Ovary (tissue), 9 donors: ENCODE data around the gene MARK2. TPM values are rescaled to one million over a fixed set of nuclear protein-coding genes. Genes with fewer than 3 reads are reported as not detected.

ENCODE experiments used
- DNase-seq, 5 donors: peaks; one replicate each; pipeline ENCODE4 v3.0.0-alpha.2; 2019 to 2020
- H3K27ac ChIP-seq, 2 donors: fragments of 200-600 bp; one replicate each; pipeline versions ENCODE4 v1.5.1 to v1.8.0; 2019 to 2022
- H3K27me3 ChIP-seq: fragments of 200-600 bp; one replicate; pipeline ENCODE4 v1.8.0; 2022
- H3K36me3 ChIP-seq: fragments of 200-600 bp; sonication (generic); one replicate; pipeline ENCODE4 v1.5.1; 2019
- H3K4me1 ChIP-seq: one replicate; pipeline ENCODE4 v1.8.1; 2013; ENCODE audit warnings: mild to moderate bottlenecking, moderate library complexity; ENCODE audit not compliant: insufficient read depth
- H3K4me3 ChIP-seq: fragments of 200-600 bp; sonication (generic); one replicate; pipeline ENCODE4 v1.5.1; 2017
- H3K9me3 ChIP-seq, 2 donors: fragments of 200-600 bp in 1 of 2; sonication (generic) in 1 of 2; one replicate each; pipeline versions ENCODE4 v1.5.1 to v1.8.1; 2013 to 2019; ENCODE audit warnings: mild to moderate bottlenecking in 1 of 2, moderate library complexity in 1 of 2
- EP300 ChIP-seq: sonication (generic); formaldehyde crosslinking; IDR thresholded peaks from one replicate; pipeline ENCODE4 v1.6.1; 2017; ENCODE audit warnings: antibody characterized with exemption
- POLR2A ChIP-seq: fragments of 450-650 bp; IDR thresholded peaks from one replicate; pipeline ENCODE4 v1.6.1; 2017; ENCODE audit warnings: antibody characterized with exemption, mild to moderate bottlenecking, moderate library complexity
- WGBS, 3 donors: extraction: QIAGEN DNeasy Blood & Tissue Kit in 1 of 3; methylation state at CpG; one replicate each; pipeline versions ENCODE4 v1.1.5 to v1.1.7; 2013 to 2017; 5-methylcytosine and 5-hydroxymethylcytosine counted together
- intact Hi-C, 4 donors: fragments of 100-400 bp; cut with DNase I; formaldehyde crosslinking; loops; one replicate each; pipeline versions ENCODE4 v1.11.0 to v1.15.1; 2022 to 2023
- polyA plus RNA-seq, 2 donors: library from polyadenylated mRNA; stranded (reverse); fragments of 200-250 nt in 1 of 2; fragments of 350-450 nt in 1 of 2; fragmentation: Illumina TruSeq in 1 of 2; extraction: RNeasy Lipid Tissue Mini Kit (QIAGEN cat#74804) in 1 of 2; gene quantifications; one replicate each; pipeline ENCODE4 v1.2.3, GENCODE V29; 2013 to 2014
- total RNA-seq, 7 donors: library from RNA; depleted of rRNA in 2 of 7; stranded (reverse); fragments of >200 nt in 2 of 7; fragmentation: NEBNext Ultra II Directional in 3 of 7; extraction: Animal tissue kit (Norgen Biotek cat#: 25700) in 3 of 7; gene quantifications; one replicate each; pipeline versions ENCODE4 v1.1.0 to v1.2.4, GENCODE V29; 2016 to 2023
- TF ChIP-seq, protein P1 (sequence below), 3 donors: fragments of 450-650 bp in 2 of 3; fragments of 200-600 bp in 1 of 3; IDR thresholded peaks; one replicate each; pipeline versions ENCODE4 v1.5.1 to v1.8.0; 2016 to 2022; ENCODE audit warnings: antibody characterized with exemption in 3 of 3, mild to moderate bottlenecking in 1 of 3
- donor health status: DM: no; HTN: no; CAD: no; lungs with moderate emphysema.
- donor health status: DM: no; HTN: no; CAD: no.
- donor health status: Bipolar disorder and iron deficiency.
- donor health status: DM: yes; HTN: yes; CAD: no.
- donor health status: DM: no; HTN: no; CAD: no.
- donor health status: DM: yes; HTN: yes; CAD: no.

MARK2 gene
- total and polyA plus RNA-seq, 9 donors = 12.3 to 27.8 (median 25.8) TPM

DNA sequence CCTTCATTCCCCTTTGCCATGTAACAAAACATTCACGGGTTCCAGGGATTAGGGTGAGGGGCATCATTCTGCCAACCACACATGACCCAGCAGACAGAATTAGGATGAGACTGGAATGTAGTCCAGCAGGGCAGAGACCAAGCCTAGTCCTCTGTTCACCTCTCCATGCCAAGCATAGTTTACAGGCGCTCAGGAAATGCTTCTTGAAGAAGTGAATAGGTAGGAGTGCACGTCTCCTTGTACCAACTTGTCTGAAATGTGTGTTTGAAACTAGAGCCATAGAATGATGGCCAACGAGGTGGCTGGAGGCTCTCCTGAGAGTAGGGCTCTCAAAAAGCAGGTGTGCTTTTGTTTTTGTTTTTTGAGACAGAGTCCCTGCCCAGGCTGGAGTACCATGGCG lies 17.5 kb upstream of the MARK2 start:
- 89 to 94% (median 92%) methylated on average over 5 of the region's 5 CpGs for WGBS, 3 donors
- no peaks in the 10 kb centered on the region for H3K4me1 ChIP-seq
- no peak for DNase-seq
- no peak overlapping the region for H3K4me3 ChIP-seq
- intact Hi-C loops = no loop called here
- no peaks in the 10 kb centered on the region for H3K27me3 ChIP-seq
- no peaks in the 10 kb centered on the region for H3K36me3 ChIP-seq
- no peaks in the 10 kb centered on the region for H3K9me3 ChIP-seq
- TF ChIP-seq POLR2A (no peak), EP300 (no peak)
- TF ChIP-seq, protein P1, sequence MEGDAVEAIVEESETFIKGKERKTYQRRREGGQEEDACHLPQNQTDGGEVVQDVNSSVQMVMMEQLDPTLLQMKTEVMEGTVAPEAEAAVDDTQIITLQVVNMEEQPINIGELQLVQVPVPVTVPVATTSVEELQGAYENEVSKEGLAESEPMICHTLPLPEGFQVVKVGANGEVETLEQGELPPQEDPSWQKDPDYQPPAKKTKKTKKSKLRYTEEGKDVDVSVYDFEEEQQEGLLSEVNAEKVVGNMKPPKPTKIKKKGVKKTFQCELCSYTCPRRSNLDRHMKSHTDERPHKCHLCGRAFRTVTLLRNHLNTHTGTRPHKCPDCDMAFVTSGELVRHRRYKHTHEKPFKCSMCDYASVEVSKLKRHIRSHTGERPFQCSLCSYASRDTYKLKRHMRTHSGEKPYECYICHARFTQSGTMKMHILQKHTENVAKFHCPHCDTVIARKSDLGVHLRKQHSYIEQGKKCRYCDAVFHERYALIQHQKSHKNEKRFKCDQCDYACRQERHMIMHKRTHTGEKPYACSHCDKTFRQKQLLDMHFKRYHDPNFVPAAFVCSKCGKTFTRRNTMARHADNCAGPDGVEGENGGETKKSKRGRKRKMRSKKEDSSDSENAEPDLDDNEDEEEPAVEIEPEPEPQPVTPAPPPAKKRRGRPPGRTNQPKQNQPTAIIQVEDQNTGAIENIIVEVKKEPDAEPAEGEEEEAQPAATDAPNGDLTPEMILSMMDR (IDR thresholded peaks at IDR 0.05) = no peak
- H3K27ac ChIP-seq = no peak overlapping the region

DNA sequence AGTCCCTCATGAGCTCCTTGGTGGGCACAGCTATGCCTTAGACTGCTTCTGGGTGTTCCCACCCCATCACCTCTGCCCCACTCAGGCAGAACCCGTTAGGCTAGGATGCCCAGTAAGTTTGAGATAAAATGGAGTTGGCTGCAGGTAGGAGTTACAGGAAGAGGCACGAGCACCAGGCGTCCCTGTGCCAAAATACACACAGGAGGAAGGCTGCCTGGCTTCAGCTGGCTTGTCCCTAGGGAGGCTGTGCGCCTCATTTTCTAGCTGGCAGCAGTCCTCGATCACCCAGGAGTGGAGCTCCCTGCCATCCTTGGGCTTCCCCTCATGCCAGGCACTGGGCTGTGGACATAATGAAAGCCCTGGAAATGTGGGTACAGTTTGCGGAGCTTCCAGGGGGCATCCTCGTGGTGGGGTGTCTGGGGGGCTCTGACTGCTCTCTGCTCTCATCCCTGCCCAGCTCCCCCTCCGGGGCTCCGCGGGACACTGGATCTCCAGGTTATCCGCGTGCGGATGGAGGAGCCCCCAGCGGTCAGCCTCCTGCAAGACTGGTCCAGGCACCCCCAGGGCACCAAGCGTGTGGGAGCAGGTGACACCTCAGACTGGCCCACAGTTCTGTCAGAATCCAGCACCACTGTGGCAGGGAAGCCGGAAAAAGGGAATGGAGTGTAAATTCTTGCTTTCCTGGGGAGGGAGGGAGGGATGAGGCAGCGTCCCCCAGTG lies 12.3 kb upstream of the MARK2 start:
- intact Hi-C loops = no loop called here
- Histone ChIP-seq H3K4me1 (no peaks in the 10 kb centered on the region), H3K4me3 (no peak overlapping the region), H3K27me3 (no peaks in the 10 kb centered on the region), H3K36me3 (no peaks in the 10 kb centered on the region), H3K9me3 (no peaks in the 10 kb centered on the region), H3K27ac (no peak overlapping the region)
- TF ChIP-seq, protein P1 (IDR thresholded peaks at IDR 0.05) = no peak
- TF ChIP-seq POLR2A (no peak), EP300 (no peak)
- DNase-seq = no peak
- WGBS, 3 donors = 76 to 79% (median 77%) methylated on average over 17 of the region's 17 CpGs

DNA sequence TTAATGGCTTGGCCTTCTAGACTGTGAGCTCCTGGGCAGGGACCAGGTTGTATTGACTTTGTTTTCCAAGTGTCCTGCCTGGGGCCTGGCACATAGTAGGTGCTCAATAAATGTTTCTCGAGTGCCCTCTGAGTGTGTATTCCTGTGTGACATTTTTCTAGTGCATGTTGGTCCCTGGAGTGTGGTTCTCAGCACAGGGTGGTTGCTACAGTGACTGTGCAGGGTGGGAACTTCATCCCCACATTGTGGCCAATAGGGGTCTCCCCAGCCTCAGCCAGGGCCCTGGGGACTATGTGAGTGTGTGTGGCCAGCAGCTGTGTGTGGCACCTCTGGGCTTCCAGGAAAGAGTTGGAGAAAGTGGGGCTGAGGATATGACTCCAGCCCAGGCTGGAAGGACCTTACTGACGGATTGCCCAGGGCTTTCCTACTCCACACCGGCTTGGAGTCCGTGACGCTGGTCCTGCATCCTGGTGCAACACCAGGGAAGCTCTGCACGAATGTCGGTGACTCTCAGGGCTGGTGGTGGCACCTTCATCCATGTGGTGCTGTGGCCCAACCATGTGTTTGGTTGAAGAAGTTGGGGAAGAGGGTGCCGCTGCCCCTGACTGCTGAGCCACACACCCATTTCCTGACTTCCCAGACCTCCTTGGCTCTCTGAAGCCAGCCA lies 9.0 kb upstream of the MARK2 start:
- no peak overlapping the region for H3K4me3 ChIP-seq
- no peaks in the 10 kb centered on the region for H3K9me3 ChIP-seq
- H3K36me3 ChIP-seq = no peaks in the 10 kb centered on the region
- H3K27me3 ChIP-seq = no peaks in the 10 kb centered on the region
- no peaks in the 10 kb centered on the region for H3K4me1 ChIP-seq
- no peak for DNase-seq
- WGBS, 3 donors = 76 to 86% (median 78%) methylated on average over 8 of the region's 8 CpGs
- TF ChIP-seq POLR2A (no peak), EP300 (no peak)
- TF ChIP-seq, protein P1 (IDR thresholded peaks at IDR 0.05) = no peak
- H3K27ac ChIP-seq = no peak overlapping the region
- intact Hi-C loops = loop anchor here in 3 of 4 donors (2.0 to 10.0 kb wide), 3 partner anchors 115 to 325 kb away; no protein-coding TSS in a partner anchor

DNA sequence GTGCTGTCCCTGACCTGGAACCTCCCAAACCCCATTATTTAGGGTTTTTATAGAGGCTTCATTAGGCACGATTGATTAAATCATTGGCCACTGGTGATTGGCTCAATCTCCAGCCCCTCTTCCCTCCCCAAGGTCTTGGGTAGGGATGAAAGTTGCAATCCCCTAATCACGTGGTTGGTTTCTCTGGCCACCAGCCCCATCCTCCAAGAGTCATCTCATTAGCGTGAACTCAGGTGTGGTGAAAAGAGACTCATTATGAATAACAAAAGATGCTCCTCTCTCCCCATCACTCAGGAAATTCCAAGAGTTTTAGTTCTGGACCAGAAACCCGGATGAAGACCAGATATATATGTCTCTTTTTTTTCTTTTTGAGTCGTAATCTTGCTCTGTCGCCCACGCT lies 7.6 kb upstream of the MARK2 start:
- WGBS, 3 donors = 42 to 52% (median 44%) methylated on average over 7 of the region's 7 CpGs

More for the DNA sequence above, 7.6 kb upstream of the MARK2 start:
- no peak for DNase-seq
- Histone ChIP-seq H3K27me3 (no peaks in the 10 kb centered on the region), H3K4me1 (no peaks in the 10 kb centered on the region), H3K36me3 (no peaks in the 10 kb centered on the region), H3K4me3 (no peak overlapping the region), H3K9me3 (no peaks in the 10 kb centered on the region), H3K27ac (no peak overlapping the region)
- intact Hi-C loops = loop anchor here in 3 of 4 donors (2.0 to 10.0 kb wide), 3 partner anchors 113 to 323 kb away; no protein-coding TSS in a partner anchor
- TF ChIP-seq, protein P1 (IDR thresholded peaks at IDR 0.05) = no peak
- no peak for TF ChIP-seq POLR2A
- TF ChIP-seq EP300 = no peak
